ENCODE data around the gene TEX101.

GRCh38 chr19:43441716-43442115, 27.0 kb downstream of the TEX101 start:
- TF ChIP-seq CTCF (IDR thresholded peaks at IDR 0.05): no peak
- no peak for TF ChIP-seq POLR2A (IDR thresholded peaks at IDR 0.05)
